Endothelial cell of umbilical vein (primary cell): ENCODE data around the gene PAN3. TPM values are rescaled to one million over a fixed set of nuclear protein-coding genes. Genes with fewer than 3 reads are reported as not detected.

Experiments used
- BruUV-seq: library from RNA; stranded (reverse); fragments of 400-500 nt; replicated peaks from 2 replicates; lab custom pipeline; 2021; lab: Mats Ljungman, UMichigan
- CTCF ChIA-PET: fragments of 300-600, 350-600 bp; sonication (Branson Sonifier 250); formaldehyde crosslinking; loops from one replicate; lab custom pipeline; 2021; ENCODE audit warnings: antibody characterized with exemption, inconsistent platforms; lab: Charles Lee
- POLR2A ChIA-PET: fragments of 300-600, 350-600 bp; sonication (Branson Sonifier 250); formaldehyde crosslinking; loops from one replicate; lab custom pipeline; 2021; ENCODE audit warnings: antibody characterized with exemption, inconsistent platforms; lab: Charles Lee
- DNase-seq: peaks from one replicate; pipeline ENCODE4 v3.0.0-alpha.2; 2011; ENCODE audit warnings: low read depth, low spot score
- FAIRE-seq: peaks from 2 replicates; lab custom pipeline; 2011; peaks lifted over from hg19 to GRCh38; lab: Jason Lieb, UNC
- H2AFZ ChIP-seq: 2 replicates; pipeline ENCODE4 v1.6.0; 2012; ENCODE audit warnings: low read depth, low read length, control low read depth, inconsistent platforms
- H3K27ac ChIP-seq: 2 replicates; pipeline ENCODE4 v1.5.1; 2011; ENCODE audit warnings: low read depth, mild to moderate bottlenecking, control low read depth, low read length, moderate library complexity; ENCODE audit not compliant: insufficient read depth
- H3K27me3 ChIP-seq, 2 experiments: 2 replicates each; pipeline versions ENCODE4 v1.6.0 to v1.6.1; 2011; ENCODE audit warnings: low read length in 2 of 2, mixed read lengths in 1 of 2; ENCODE audit not compliant: control insufficient read depth in 2 of 2, insufficient read depth in 2 of 2
- H3K36me3 ChIP-seq, 2 experiments: 2 replicates in 1 of 2; 3 replicates in 1 of 2; pipeline ENCODE4 v1.5.1; 2011; ENCODE audit warnings: low read length in 2 of 2, mild to moderate bottlenecking in 1 of 2, moderate library complexity in 1 of 2; ENCODE audit not compliant: control insufficient read depth in 2 of 2, insufficient read depth in 2 of 2; ENCODE audit errors: extremely low read depth in 1 of 2
- H3K4me1 ChIP-seq: 3 replicates; pipeline ENCODE4 v1.5.1; 2011; ENCODE audit warnings: mild to moderate bottlenecking, low read length; ENCODE audit not compliant: control insufficient read depth, insufficient read depth; ENCODE audit errors: extremely low read depth
- H3K4me2 ChIP-seq: 2 replicates; pipeline ENCODE4 v1.6.1; 2011; ENCODE audit warnings: low read length, control low read depth, mixed read lengths; ENCODE audit not compliant: insufficient read depth
- H3K4me3 ChIP-seq, 3 experiments: fragments of 200-600 bp in 1 of 3; sonication (generic), shearing (Covaris generic) in 1 of 3; replicated peaks in 1 of 3; 2 replicates each; pipeline ENCODE4 v1.5.1; 2011 to 2016; ENCODE audit warnings: control low read depth in 3 of 3, low read length in 3 of 3, mild to moderate bottlenecking in 2 of 3, inconsistent platforms in 1 of 3, low read depth in 1 of 3, moderate library complexity in 1 of 3; ENCODE audit not compliant: insufficient read depth in 1 of 3
- H3K79me2 ChIP-seq: 2 replicates; pipeline ENCODE4 v1.6.0; 2012; ENCODE audit warnings: low read length, inconsistent platforms; ENCODE audit not compliant: control insufficient read depth, insufficient read depth
- H3K9ac ChIP-seq: replicated peaks from 2 replicates; pipeline ENCODE3; 2011; ENCODE audit warnings: low read length, control low read depth; ENCODE audit not compliant: insufficient read depth; ENCODE audit errors: extremely low read depth
- H3K9me1 ChIP-seq: replicated peaks from 3 replicates; pipeline ENCODE4 v1.6.0; 2011; ENCODE audit warnings: mild to moderate bottlenecking, low read length; ENCODE audit not compliant: control insufficient read depth, insufficient read depth; ENCODE audit errors: extremely low read depth
- H3K9me3 ChIP-seq: replicated peaks from 2 replicates; pipeline ENCODE4 v1.5.1; 2012; ENCODE audit warnings: low read length, inconsistent platforms; ENCODE audit not compliant: control insufficient read depth, insufficient read depth
- H4K20me1 ChIP-seq: replicated peaks from 2 replicates; pipeline ENCODE3; 2011; ENCODE audit warnings: mild to moderate bottlenecking, low read length; ENCODE audit not compliant: control insufficient read depth, insufficient read depth; ENCODE audit errors: extremely low read depth
- CTCF ChIP-seq, 2 donors: IDR thresholded peaks; 1 replicate in 1 of 2; 2 replicates in 1 of 2; pipeline ENCODE4 v1.5.1; 2011; ENCODE audit warnings: low read length in 2 of 2, mild to moderate bottlenecking in 2 of 2, moderate library complexity in 2 of 2, control low read depth in 1 of 2, inconsistent platforms in 1 of 2, low read depth in 1 of 2; ENCODE audit not compliant: insufficient read depth in 1 of 2; ENCODE audit errors: extremely low read depth in 1 of 2
- EZH2 ChIP-seq: IDR thresholded peaks from 2 replicates; pipeline ENCODE4 v1.6.1; 2012; ENCODE audit warnings: borderline replicate concordance, low read depth, mild to moderate bottlenecking, moderate library complexity, low read length, inconsistent platforms; ENCODE audit not compliant: severe bottlenecking
- GATA2 ChIP-seq: IDR thresholded peaks from 2 replicates; pipeline ENCODE4 v1.7.0; 2011; ENCODE audit warnings: low read depth, mild to moderate bottlenecking, moderate library complexity, mixed read lengths, low read length; ENCODE audit not compliant: insufficient read length, insufficient read depth
- MAX ChIP-seq: IDR thresholded peaks from 2 replicates; pipeline ENCODE4 v1.6.1; 2011; ENCODE audit not compliant: insufficient read depth, insufficient read length
- POLR2A ChIP-seq: IDR thresholded peaks from 2 replicates; pipeline ENCODE4 v1.6.1; 2012; ENCODE audit warnings: low read depth, mild to moderate bottlenecking, control low read depth, low read length
- POLR2AphosphoS5 ChIP-seq: IDR thresholded peaks from 2 replicates; pipeline ENCODE4 v1.6.1; 2012; ENCODE audit warnings: low read depth, mild to moderate bottlenecking, control low read depth, low read length, moderate library complexity; ENCODE audit not compliant: insufficient read depth
- dilution Hi-C: fragments of 300-500 bp; cut with MboI; formaldehyde crosslinking; loops from one replicate; pipeline ENCODE4 v1.15.0; 2019; ENCODE audit warnings: low sequenced_read_pairs; ENCODE audit not compliant: extremely low pct_ligation_motif_present
- intact Hi-C: fragments of 100-400 bp; cut with micrococcal nuclease; formaldehyde crosslinking; loops from one replicate; pipeline ENCODE4 v1.10.0; 2022
- polyA plus RNA-seq, 4 experiments: library from polyadenylated mRNA; depleted of rRNA in 3 of 4; stranded (reverse) in 3 of 4; unstranded in 1 of 4; fragments of >200 nt; gene quantifications; 2 replicates each; pipeline versions ENCODE4 v1.2.1 to v1.2.3, GENCODE V29; 2011 to 2012; ENCODE audit warnings: missing spikeins in 1 of 4
- total RNA-seq: library from RNA; stranded (reverse); gene quantifications from 2 replicates; pipeline ENCODE4 v1.2.3, GENCODE V29; 2021

The PAN3 gene
- total and polyA plus RNA-seq, 2 donors (not counting 3 experiments of a cell fraction or from before 2014, with no cell fraction given) = 8.5 to 31.9 TPM

- peaks cover 37% of the 10 kb centered on the region for H3K79me2 ChIP-seq
- H3K36me3 ChIP-seq = no peaks in the 10 kb centered on the region
- ChIA-PET POLR2A (no interaction called here), CTCF (no interaction called here)
- no peaks in the 10 kb centered on the region for H3K9me1 ChIP-seq
- peaks cover 12% of the 10 kb centered on the region for H4K20me1 ChIP-seq
- BruUV-seq = no TSS peak
- intact Hi-C loops = no loop called here
- H3K4me1 ChIP-seq = peaks cover 2% of the 10 kb centered on the region
- no peaks in the 10 kb centered on the region for H3K9me3 ChIP-seq
- H3K9ac ChIP-seq = no peak overlapping the region
- H2AFZ ChIP-seq = no peak overlapping the region
- dilution Hi-C loops = no loop called here
- no peak for DNase-seq
- H3K4me3 ChIP-seq = no peak overlapping the region
- TF ChIP-seq GATA2 = no peak
- TF ChIP-seq POLR2AphosphoS5 = no peak
- TF ChIP-seq MAX = no peak
- no peak for TF ChIP-seq EZH2
- no peak for TF ChIP-seq POLR2A
- TF ChIP-seq CTCF (IDR thresholded peaks at IDR 0.05; ENCODE audit: extremely low read depth in 1 of 2, insufficient read depth in 1 of 2, low read depth in 1 of 2, low read length in 2 of 2) = no peak
- no peak overlapping the region for H3K4me2 ChIP-seq
- FAIRE-seq = no peak
- no peaks in the 10 kb centered on the region for H3K27me3 ChIP-seq
- H3K27ac ChIP-seq = no peak overlapping the region
Measured at GRCh38 chr13:28159057-28159456, 20.7 kb downstream of the PAN3 start.
